ENCODE results near the gene IQSEC1.

IQSEC1 gene

DNA sequence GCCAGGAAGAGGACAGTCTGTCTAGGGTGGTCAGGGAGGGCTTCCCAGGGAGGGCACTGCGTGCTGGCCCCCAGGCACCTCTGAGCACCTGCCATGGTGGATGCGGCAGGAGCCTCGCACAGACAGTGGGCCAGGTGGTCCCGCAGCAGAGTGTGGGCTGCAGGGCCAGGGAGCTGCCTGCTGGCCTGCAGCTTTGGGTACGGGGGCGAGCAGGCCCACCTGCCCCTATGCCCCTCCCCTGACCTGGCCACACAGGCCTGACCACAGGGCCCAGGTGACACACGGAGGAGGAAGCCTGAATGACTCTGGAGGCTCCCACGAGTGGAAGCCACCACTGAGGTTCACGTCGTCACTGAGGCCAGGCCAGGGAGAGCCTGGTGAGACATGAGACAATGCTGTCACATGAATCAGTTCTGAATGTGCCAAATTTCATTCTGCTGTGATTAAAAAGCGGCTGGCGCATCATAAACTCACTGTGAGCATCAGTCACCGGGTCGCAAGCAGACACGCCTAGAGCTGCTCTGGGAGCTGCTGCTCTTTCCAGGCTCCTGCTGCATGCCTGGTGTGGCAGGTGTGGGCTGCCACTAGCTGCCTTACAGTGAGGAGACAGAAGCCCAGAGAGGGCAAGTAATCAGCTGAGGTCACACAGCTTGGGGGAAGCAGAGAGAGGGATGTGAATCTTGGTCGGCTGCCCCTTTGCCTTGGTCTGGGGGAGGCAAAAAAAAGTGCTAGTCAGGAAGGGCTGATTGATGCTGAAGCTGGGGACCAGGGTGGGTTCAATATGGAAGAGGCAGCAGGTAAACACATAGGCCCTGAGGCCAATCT is 39.5 kb upstream of the IQSEC1 start:
- no peak for TF ChIP-seq CTCF (conservative IDR thresholded peaks at IDR 0.05; ENCODE audit: control insufficient read depth, insufficient read depth, low read depth, low read length)
- DNase-seq (ENCODE audit: low read depth) = no peak
- no peak overlapping the region for H3K4me3 ChIP-seq (ENCODE audit: control insufficient read depth, low read depth, low read length)

DNA sequence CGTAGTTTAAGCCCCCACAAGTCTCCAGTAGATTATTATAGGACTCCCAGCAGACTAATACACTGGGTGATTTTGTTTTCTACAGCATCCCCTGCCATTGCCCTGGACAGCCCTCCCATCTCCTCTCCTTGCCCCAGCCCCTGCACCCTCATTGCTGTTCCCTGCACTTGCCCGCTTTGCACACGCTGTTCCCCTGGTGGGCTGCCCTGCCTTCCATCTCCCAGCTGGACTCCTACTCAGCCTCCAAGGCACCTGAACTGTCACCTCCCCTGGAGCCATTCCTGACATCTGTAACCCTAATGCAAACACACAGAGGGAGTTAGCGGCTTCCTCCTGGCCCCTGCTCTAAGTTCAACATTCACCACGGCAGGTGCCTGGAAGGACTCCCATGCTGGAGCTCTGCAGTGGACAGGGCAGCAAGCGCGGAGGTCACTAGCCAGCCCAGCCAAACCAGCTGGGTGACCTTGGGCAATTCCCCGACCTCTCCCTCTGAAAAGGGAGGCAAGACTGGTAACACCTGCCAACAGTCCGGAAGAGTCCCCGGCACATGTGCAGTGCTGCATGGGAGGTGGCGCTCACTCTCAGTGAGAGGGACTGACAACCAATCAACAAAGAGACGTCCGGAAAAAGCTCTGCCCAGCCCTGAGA is 38.8 kb upstream of the IQSEC1 start:
- no peak for TF ChIP-seq CTCF (conservative IDR thresholded peaks at IDR 0.05; ENCODE audit: control insufficient read depth, insufficient read depth, low read depth, low read length)
- DNase-seq (ENCODE audit: low read depth) = no peak
- H3K4me3 ChIP-seq (ENCODE audit: control insufficient read depth, low read depth, low read length) = no peak overlapping the region

DNA sequence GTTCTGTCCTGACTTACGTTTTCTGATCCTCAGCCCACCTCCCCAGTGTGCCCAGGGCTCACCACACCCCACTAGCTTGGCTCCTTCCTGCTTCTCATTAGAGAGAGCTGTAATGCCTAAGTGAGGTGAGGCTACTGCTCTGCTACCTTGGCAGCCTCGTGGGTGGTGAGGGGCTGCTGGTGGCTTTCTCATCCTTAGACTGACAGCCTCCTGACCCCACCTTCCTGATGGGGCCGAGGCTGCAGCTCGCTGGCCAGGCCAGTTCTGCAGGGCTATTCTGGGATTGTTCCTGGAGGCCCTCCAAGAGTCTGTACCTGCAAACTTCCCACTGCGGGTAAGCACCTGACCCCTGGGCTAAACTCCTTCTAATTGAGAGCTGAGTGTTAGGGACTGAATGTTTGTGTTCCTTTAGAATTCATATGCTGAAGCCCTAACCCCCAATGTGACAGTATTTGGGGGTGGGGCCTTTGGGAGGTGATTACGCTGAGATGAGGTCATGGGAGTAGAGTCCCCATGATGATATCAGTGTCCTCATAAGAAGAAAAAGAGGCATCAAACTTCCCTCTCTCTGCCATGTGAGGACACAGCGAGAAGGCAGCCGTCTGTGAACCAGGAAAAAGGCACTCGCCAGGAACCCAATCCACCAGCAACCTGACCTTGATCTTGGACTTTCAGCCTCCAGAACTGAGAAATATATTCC is 38.1 kb upstream of the IQSEC1 start:
- no peak overlapping the region for H3K4me3 ChIP-seq (ENCODE audit: control insufficient read depth, low read depth, low read length)
- DNase-seq (ENCODE audit: low read depth) = no peak
- TF ChIP-seq CTCF (conservative IDR thresholded peaks at IDR 0.05; ENCODE audit: control insufficient read depth, insufficient read depth, low read depth, low read length) = no peak

DNA sequence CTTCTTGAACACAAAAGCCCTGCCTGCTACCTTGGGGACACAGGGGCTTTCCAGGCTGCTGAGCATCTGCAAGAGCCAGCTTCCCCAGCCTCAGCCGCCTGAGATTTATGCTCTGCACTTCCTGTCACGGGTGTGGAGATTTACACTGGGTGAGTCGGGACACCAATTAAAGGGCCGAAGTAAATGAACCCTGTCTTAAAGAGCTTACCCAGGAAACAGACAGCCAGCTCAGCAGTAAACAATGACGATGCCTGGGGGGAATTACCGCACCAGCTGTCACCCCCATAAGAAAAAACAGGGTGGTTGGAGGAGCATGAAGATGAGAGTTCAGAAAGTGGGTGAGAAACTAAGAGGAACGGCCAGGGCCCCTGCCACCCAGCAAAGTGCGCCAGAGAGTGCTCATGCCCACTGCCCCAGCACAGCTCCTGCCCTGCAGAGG is 37.5 kb upstream of the IQSEC1 start:
- H3K4me3 ChIP-seq (ENCODE audit: control insufficient read depth, low read depth, low read length) = no peak overlapping the region
- TF ChIP-seq CTCF (conservative IDR thresholded peaks at IDR 0.05; ENCODE audit: control insufficient read depth, insufficient read depth, low read depth, low read length) = no peak
- no peak for DNase-seq (ENCODE audit: low read depth)

DNA sequence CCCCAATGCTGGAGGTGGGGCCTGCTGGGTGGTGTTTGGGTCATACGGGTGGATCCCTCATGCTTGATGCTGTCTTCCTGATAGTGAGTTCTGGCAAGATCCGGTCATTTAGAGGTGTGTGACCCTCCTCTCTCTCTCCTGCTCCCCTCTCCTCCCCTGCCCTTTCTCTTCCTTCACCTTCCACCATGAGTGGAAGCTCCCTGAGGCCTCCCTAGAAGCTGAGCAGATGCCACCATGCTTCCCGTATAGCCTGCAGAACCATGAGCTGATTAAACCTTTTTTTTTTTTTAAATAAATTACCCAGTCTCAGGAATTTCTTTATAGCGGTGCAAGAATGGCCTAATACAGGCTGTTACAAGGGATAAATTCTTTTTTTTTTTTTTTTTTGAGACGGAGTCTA is 36.3 kb upstream of the IQSEC1 start:
- no peak for TF ChIP-seq CTCF (conservative IDR thresholded peaks at IDR 0.05; ENCODE audit: control insufficient read depth, insufficient read depth, low read depth, low read length)
- DNase-seq (ENCODE audit: low read depth) = no peak
- H3K4me3 ChIP-seq (ENCODE audit: control insufficient read depth, low read depth, low read length) = no peak overlapping the region

DNA sequence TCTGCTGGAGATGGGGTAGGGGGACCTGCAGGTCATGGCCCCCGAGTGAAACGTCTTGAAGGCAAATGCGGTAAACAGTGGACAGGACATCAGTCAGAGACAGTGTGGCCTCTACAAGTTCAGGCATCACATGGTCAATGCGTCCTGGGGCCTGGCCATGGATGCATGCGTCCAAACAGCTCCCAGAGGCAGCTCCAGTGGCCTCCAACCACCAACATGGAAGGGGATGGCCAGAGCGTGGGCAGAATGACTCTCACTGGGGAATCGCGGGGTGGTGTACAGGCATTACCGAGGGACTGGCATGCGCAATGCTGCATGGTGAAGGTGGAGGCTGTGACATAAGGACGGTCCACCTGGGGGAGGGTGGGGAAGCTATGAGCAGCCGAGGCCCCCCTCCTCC is 35.6 kb upstream of the IQSEC1 start:
- DNase-seq (ENCODE audit: low read depth) = no peak
- no peak overlapping the region for H3K4me3 ChIP-seq (ENCODE audit: control insufficient read depth, low read depth, low read length)
- TF ChIP-seq CTCF (conservative IDR thresholded peaks at IDR 0.05; ENCODE audit: control insufficient read depth, insufficient read depth, low read depth, low read length) = no peak

Measured in fibroblast of mammary gland (primary cell).